ENCODE data around the gene HIBCH.
"Not testable (repeated sequence)": the region's sequence is repeated elsewhere in the genome, so short reads cannot be mapped to it uniquely, and the experiment has no call there.

The HIBCH gene

GRCh38 chr2:190312635-190313025 lies 7.0 kb downstream of the HIBCH start:
- H3K9me3 ChIP-seq (ENCODE audit: control insufficient read depth in 5 of 5, low read length in 5 of 5); H3K9ac ChIP-seq (ENCODE audit: low read length in 5 of 5); H3K27ac ChIP-seq (ENCODE audit: low read depth, low read length); H3K4me3 ChIP-seq (ENCODE audit: low read depth in 1 of 5, low read length in 5 of 5); H3K27me3 ChIP-seq (ENCODE audit: control insufficient read depth in 5 of 5, insufficient read depth in 4 of 5, low read length in 5 of 5): not testable (repeated sequence)
- Histone ChIP-seq H3K4me1 (ENCODE audit: control insufficient read depth in 5 of 5, insufficient read depth in 5 of 5, low read length in 5 of 5) (peaks cover 0 to 32% (median 13%) of the 10 kb centered on the region in 5 donors), H3K36me3 (ENCODE audit: control insufficient read depth in 5 of 5, insufficient read depth in 5 of 5, low read length in 5 of 5) (peaks cover 0 to 14% (median 0%) of the 10 kb centered on the region in 5 donors)

- no peak overlapping the region for H3K9ac ChIP-seq (ENCODE audit: low read length in 5 of 5)
- H3K36me3 ChIP-seq (ENCODE audit: control insufficient read depth in 5 of 5, insufficient read depth in 5 of 5, low read length in 5 of 5), result peaks cover 0 to 14% (median 0%) of the 10 kb centered on the region in 5 donors
- H3K27ac ChIP-seq (ENCODE audit: low read depth, low read length), result no peak overlapping the region
- H3K27me3 ChIP-seq (ENCODE audit: control insufficient read depth in 5 of 5, insufficient read depth in 4 of 5, low read length in 5 of 5), result no peaks in the 10 kb centered on the region
- H3K4me3 ChIP-seq (ENCODE audit: low read depth in 1 of 5, low read length in 5 of 5), result no peak overlapping the region
- H3K9me3 ChIP-seq (ENCODE audit: control insufficient read depth in 5 of 5, low read length in 5 of 5), result no peaks in the 10 kb centered on the region
- peaks cover 0 to 27% (median 12%) of the 10 kb centered on the region in 5 donors for H3K4me1 ChIP-seq (ENCODE audit: control insufficient read depth in 5 of 5, insufficient read depth in 5 of 5, low read length in 5 of 5)
These were observed 7.6 kb downstream of the HIBCH start for GRCh38 chr2:190311893-190312634.

DNA sequence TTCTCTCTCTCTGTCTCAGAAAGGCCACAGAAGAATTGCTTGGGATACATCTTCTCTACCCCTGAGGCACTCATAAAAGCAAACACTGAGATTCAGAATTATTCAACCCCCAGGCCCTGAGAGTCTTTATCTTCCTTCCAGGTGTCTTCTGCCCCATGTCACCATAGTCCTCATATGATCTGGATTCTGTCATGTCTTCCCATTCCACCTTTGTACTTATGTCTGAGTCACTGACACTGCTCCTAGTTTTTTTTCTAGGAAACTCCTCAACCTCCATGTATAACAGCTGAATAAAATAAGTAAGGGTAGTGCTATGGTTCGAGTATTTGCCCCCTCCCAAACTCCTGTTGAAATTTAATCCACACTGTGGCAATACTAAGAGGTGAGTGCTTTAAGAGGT lies 11.6 kb downstream of the HIBCH start:
- no peak overlapping the region for H3K9ac ChIP-seq (ENCODE audit: low read length in 5 of 5)
- H3K27ac ChIP-seq (ENCODE audit: low read depth, low read length), result no peak overlapping the region

GRCh38 chr2:190304404-190304803 lies 15.2 kb downstream of the HIBCH start:
- Histone ChIP-seq H3K36me3 (ENCODE audit: control insufficient read depth in 5 of 5, insufficient read depth in 5 of 5, low read length in 5 of 5) (peaks cover 0 to 21% (median 10%) of the 10 kb centered on the region in 5 donors), H3K4me1 (ENCODE audit: control insufficient read depth in 5 of 5, insufficient read depth in 5 of 5, low read length in 5 of 5) (peaks cover 0 to 5% (median 3%) of the 10 kb centered on the region in 5 donors), H3K9ac (ENCODE audit: low read length in 5 of 5) (no peak overlapping the region), H3K27ac (ENCODE audit: low read depth, low read length) (no peak overlapping the region), H3K27me3 (ENCODE audit: control insufficient read depth in 5 of 5, insufficient read depth in 4 of 5, low read length in 5 of 5) (no peaks in the 10 kb centered on the region), H3K9me3 (ENCODE audit: control insufficient read depth in 5 of 5, low read length in 5 of 5) (peaks cover 0 to 5% (median 0%) of the 10 kb centered on the region in 5 donors), H3K4me3 (ENCODE audit: low read depth in 1 of 5, low read length in 5 of 5) (no peak overlapping the region)

More for the DNA sequence above, 11.6 kb downstream of the HIBCH start:
- H3K4me1 ChIP-seq (ENCODE audit: control insufficient read depth in 5 of 5, insufficient read depth in 5 of 5, low read length in 5 of 5), result peaks cover 0 to 5% (median 0%) of the 10 kb centered on the region in 5 donors
- no peak overlapping the region for H3K4me3 ChIP-seq (ENCODE audit: low read depth in 1 of 5, low read length in 5 of 5)
- no peaks in the 10 kb centered on the region for H3K27me3 ChIP-seq (ENCODE audit: control insufficient read depth in 5 of 5, insufficient read depth in 4 of 5, low read length in 5 of 5)
- H3K9me3 ChIP-seq (ENCODE audit: control insufficient read depth in 5 of 5, low read length in 5 of 5), result no peaks in the 10 kb centered on the region
- H3K36me3 ChIP-seq (ENCODE audit: control insufficient read depth in 5 of 5, insufficient read depth in 5 of 5, low read length in 5 of 5), result peaks cover 2 to 24% (median 6%) of the 10 kb centered on the region in 5 donors

- Histone ChIP-seq H3K36me3 (ENCODE audit: control insufficient read depth in 5 of 5, insufficient read depth in 5 of 5, low read length in 5 of 5) (peaks cover 0 to 20% (median 10%) of the 10 kb centered on the region in 5 donors), H3K27me3 (ENCODE audit: control insufficient read depth in 5 of 5, insufficient read depth in 4 of 5, low read length in 5 of 5) (no peaks in the 10 kb centered on the region), H3K9me3 (ENCODE audit: control insufficient read depth in 5 of 5, low read length in 5 of 5) (peaks cover 0 to 5% (median 0%) of the 10 kb centered on the region in 5 donors), H3K9ac (ENCODE audit: low read length in 5 of 5) (no peak overlapping the region), H3K27ac (ENCODE audit: low read depth, low read length) (no peak overlapping the region), H3K4me3 (ENCODE audit: low read depth in 1 of 5, low read length in 5 of 5) (no peak overlapping the region), H3K4me1 (ENCODE audit: control insufficient read depth in 5 of 5, insufficient read depth in 5 of 5, low read length in 5 of 5) (peaks cover 0 to 5% (median 3%) of the 10 kb centered on the region in 5 donors)
These were observed 16.0 kb downstream of the HIBCH start for GRCh38 chr2:190303647-190304046.

DNA sequence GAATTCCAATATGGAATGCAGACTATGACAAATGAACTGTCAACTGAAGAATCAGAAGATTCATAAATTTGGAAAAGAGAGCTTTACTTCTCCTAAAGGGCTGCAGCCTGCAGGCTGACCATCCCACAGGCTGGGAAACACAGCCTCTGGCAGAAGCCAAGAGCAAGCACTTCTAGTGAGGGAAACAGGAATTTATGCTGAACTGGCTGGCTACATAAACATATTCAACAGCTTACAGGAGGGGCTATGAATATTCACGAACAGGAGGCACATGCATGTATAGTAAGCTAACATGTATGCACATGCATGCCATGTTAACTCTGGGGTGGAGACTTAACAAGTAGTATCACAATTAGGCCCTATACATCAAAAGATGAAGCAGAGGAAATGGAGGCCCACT lies 17.6 kb downstream of the HIBCH start:
- Histone ChIP-seq H3K9ac (ENCODE audit: low read length in 5 of 5) (no peak overlapping the region), H3K27me3 (ENCODE audit: control insufficient read depth in 5 of 5, insufficient read depth in 4 of 5, low read length in 5 of 5) (no peaks in the 10 kb centered on the region), H3K9me3 (ENCODE audit: control insufficient read depth in 5 of 5, low read length in 5 of 5) (peaks cover 0 to 5% (median 0%) of the 10 kb centered on the region in 5 donors), H3K4me3 (ENCODE audit: low read depth in 1 of 5, low read length in 5 of 5) (no peak overlapping the region), H3K4me1 (ENCODE audit: control insufficient read depth in 5 of 5, insufficient read depth in 5 of 5, low read length in 5 of 5) (peaks cover 0 to 5% (median 3%) of the 10 kb centered on the region in 5 donors), H3K27ac (ENCODE audit: low read depth, low read length) (no peak overlapping the region), H3K36me3 (ENCODE audit: control insufficient read depth in 5 of 5, insufficient read depth in 5 of 5, low read length in 5 of 5) (peaks cover 0 to 18% (median 10%) of the 10 kb centered on the region in 5 donors)

- H3K27me3 ChIP-seq (ENCODE audit: control insufficient read depth in 5 of 5, insufficient read depth in 4 of 5, low read length in 5 of 5), result no peaks in the 10 kb centered on the region
- no peak overlapping the region for H3K9ac ChIP-seq (ENCODE audit: low read length in 5 of 5)
- no peak overlapping the region for H3K4me3 ChIP-seq (ENCODE audit: low read depth in 1 of 5, low read length in 5 of 5)
- peaks cover 5 to 17% (median 10%) of the 10 kb centered on the region in 5 donors for H3K36me3 ChIP-seq (ENCODE audit: control insufficient read depth in 5 of 5, insufficient read depth in 5 of 5, low read length in 5 of 5)
- peaks cover 0 to 5% (median 0%) of the 10 kb centered on the region in 5 donors for H3K9me3 ChIP-seq (ENCODE audit: control insufficient read depth in 5 of 5, low read length in 5 of 5)
- peaks cover 0 to 5% (median 3%) of the 10 kb centered on the region in 5 donors for H3K4me1 ChIP-seq (ENCODE audit: control insufficient read depth in 5 of 5, insufficient read depth in 5 of 5, low read length in 5 of 5)
- no peak overlapping the region for H3K27ac ChIP-seq (ENCODE audit: low read depth, low read length)
These were observed 18.6 kb downstream of the HIBCH start for GRCh38 chr2:190301032-190301431.

DNA sequence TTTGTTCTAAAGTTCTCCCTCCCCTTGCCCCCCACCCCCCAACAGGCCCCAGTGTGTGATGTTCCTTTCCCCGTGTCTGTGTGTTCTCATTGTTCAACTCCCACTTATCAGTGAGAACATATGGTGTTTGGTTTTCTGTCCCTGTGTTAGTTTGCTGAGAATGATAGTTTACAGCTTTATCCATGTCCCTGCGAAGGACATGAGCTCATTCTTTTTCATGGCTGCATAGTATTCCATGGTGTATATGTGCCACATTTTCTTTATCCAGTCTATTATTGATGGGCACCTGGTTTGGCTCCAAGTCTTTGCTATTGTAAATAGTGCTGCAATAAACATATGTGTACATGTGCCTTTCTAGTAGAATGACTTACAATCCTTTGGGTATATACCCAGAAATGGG lies 21.7 kb downstream of the HIBCH start:
- peaks cover 12 to 27% (median 21%) of the 10 kb centered on the region in 5 donors for H3K36me3 ChIP-seq (ENCODE audit: control insufficient read depth in 5 of 5, insufficient read depth in 5 of 5, low read length in 5 of 5)
- H3K4me1 ChIP-seq (ENCODE audit: control insufficient read depth in 5 of 5, insufficient read depth in 5 of 5, low read length in 5 of 5); H3K4me3 ChIP-seq (ENCODE audit: low read depth in 1 of 5, low read length in 5 of 5); H3K27me3 ChIP-seq (ENCODE audit: control insufficient read depth in 5 of 5, insufficient read depth in 4 of 5, low read length in 5 of 5); H3K9me3 ChIP-seq (ENCODE audit: control insufficient read depth in 5 of 5, low read length in 5 of 5); H3K27ac ChIP-seq (ENCODE audit: low read depth, low read length); H3K9ac ChIP-seq (ENCODE audit: low read length in 5 of 5): not testable (repeated sequence)

GRCh38 chr2:190283783-190284182 lies 35.8 kb downstream of the HIBCH start:
- no peak overlapping the region for H3K4me3 ChIP-seq (ENCODE audit: low read depth in 1 of 5, low read length in 5 of 5)
- no peaks in the 10 kb centered on the region for H3K27me3 ChIP-seq (ENCODE audit: control insufficient read depth in 5 of 5, insufficient read depth in 4 of 5, low read length in 5 of 5)
- no peak overlapping the region for H3K9ac ChIP-seq (ENCODE audit: low read length in 5 of 5)
- H3K36me3 ChIP-seq (ENCODE audit: control insufficient read depth in 5 of 5, insufficient read depth in 5 of 5, low read length in 5 of 5), result peaks cover 4 to 31% (median 27%) of the 10 kb centered on the region in 5 donors
- no peak overlapping the region for H3K27ac ChIP-seq (ENCODE audit: low read depth, low read length)
- peaks cover 0 to 7% (median 0%) of the 10 kb centered on the region in 5 donors for H3K4me1 ChIP-seq (ENCODE audit: control insufficient read depth in 5 of 5, insufficient read depth in 5 of 5, low read length in 5 of 5)
- no peaks in the 10 kb centered on the region for H3K9me3 ChIP-seq (ENCODE audit: control insufficient read depth in 5 of 5, low read length in 5 of 5)

DNA sequence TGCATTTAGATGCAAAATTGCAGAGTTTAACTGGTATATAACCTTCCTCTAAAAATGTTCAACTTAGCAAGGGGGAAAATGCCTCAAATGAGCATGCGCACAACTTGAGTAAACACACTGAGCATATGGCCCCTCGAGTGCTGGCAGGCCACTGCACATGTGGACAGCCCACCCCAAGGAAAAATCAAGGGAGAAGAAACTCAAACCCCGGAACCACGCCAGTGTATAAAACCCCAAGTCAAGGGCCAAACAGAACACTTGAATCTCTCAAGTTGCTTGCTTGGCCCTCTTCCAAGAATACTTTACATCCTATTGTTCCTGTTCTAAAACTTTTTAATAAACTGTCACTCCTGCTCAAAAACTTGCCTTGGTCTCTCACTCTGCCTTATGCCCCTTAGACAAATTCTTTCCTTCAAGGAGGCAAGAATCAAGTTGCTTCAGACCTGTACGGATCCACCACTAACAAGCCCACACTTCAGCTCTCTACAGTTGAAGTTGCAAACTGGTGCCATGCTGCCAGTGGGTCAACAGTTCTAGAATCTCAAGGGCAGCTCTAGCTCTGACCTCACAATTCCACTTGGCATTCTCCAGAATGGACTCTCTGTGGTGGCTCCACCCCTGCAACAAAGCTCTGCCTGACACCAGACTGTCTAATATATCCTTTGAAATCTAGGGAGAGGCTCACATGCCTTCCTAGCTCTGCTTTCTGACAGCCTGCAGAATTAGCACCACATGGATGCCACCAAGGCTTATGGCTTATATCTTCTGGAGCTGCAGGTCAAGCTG lies 38.9 kb downstream of the HIBCH start:
- peaks cover 0 to 7% (median 0%) of the 10 kb centered on the region in 5 donors for H3K4me1 ChIP-seq (ENCODE audit: control insufficient read depth in 5 of 5, insufficient read depth in 5 of 5, low read length in 5 of 5)
- H3K4me3 ChIP-seq (ENCODE audit: low read depth in 1 of 5, low read length in 5 of 5), result no peak overlapping the region
- no peaks in the 10 kb centered on the region for H3K9me3 ChIP-seq (ENCODE audit: control insufficient read depth in 5 of 5, low read length in 5 of 5)
- no peak overlapping the region for H3K27ac ChIP-seq (ENCODE audit: low read depth, low read length)
- H3K27me3 ChIP-seq (ENCODE audit: control insufficient read depth in 5 of 5, insufficient read depth in 4 of 5, low read length in 5 of 5), result no peaks in the 10 kb centered on the region
- H3K9ac ChIP-seq (ENCODE audit: low read length in 5 of 5), result no peak overlapping the region
- H3K36me3 ChIP-seq (ENCODE audit: control insufficient read depth in 5 of 5, insufficient read depth in 5 of 5, low read length in 5 of 5), result peaks cover 0 to 22% (median 17%) of the 10 kb centered on the region in 5 donors
